ENCODE measurements around the gene PRICKLE4.

DNA sequence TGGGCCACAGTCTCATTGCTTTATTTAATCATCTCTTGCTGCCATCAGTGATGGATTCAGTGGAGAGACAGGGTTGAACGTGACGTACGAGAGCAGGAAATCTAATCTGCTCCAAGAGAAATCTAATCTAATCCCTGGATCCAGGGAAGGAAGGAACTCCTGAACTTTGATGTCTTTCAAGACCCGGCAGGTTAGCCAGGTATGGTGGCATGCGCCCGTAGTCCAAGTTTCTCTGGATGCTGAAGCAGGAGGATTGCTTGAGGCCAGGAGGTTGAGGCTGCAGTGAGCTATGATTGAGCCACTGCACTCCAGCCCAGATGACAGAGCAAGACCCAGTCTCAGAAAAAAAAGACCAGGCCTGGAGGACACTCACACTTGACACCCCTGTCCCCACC, 21.9 kb upstream of the PRICKLE4 start:
- TF ChIP-seq EZH2 (IDR thresholded peaks at IDR 0.05; ENCODE audit: borderline replicate concordance, insufficient read depth, low read depth, low read length, poor library complexity, severe bottlenecking) = no peak
- TF ChIP-seq, protein P1, sequence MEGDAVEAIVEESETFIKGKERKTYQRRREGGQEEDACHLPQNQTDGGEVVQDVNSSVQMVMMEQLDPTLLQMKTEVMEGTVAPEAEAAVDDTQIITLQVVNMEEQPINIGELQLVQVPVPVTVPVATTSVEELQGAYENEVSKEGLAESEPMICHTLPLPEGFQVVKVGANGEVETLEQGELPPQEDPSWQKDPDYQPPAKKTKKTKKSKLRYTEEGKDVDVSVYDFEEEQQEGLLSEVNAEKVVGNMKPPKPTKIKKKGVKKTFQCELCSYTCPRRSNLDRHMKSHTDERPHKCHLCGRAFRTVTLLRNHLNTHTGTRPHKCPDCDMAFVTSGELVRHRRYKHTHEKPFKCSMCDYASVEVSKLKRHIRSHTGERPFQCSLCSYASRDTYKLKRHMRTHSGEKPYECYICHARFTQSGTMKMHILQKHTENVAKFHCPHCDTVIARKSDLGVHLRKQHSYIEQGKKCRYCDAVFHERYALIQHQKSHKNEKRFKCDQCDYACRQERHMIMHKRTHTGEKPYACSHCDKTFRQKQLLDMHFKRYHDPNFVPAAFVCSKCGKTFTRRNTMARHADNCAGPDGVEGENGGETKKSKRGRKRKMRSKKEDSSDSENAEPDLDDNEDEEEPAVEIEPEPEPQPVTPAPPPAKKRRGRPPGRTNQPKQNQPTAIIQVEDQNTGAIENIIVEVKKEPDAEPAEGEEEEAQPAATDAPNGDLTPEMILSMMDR (IDR thresholded peaks at IDR 0.05) = no peak

Measured in B cell (primary cell).